A549 (cell line): ENCODE measurements around the gene RTEL1. TPM values are rescaled to one million over a fixed set of nuclear protein-coding genes. Genes with fewer than 3 reads are reported as not detected.

Experiments
- ATAC-seq, 2 experiments: fragments of 200-7000 bp in 1 of 2; fragments of >200 bp in 1 of 2; cut with Nextera tagmentation in 1 of 2; cut with Tn5 transposase in 1 of 2; 3 replicates each; pipeline versions ENCODE4 v1.8.0 to v1.9.1; 2018 to 2020; ENCODE audit warnings: mild to moderate bottlenecking in 1 of 2, moderate library complexity in 1 of 2
- CTCF ChIA-PET: fragments of 300-600 bp; sonication (Branson Sonifier 250); formaldehyde crosslinking; extraction: SDS; loops from one replicate; lab custom pipeline; 2021; ENCODE audit warnings: antibody characterized with exemption, inconsistent platforms; lab: Yijun Ruan, JAX
- POLR2A ChIA-PET: fragments of 350-600 bp; formaldehyde crosslinking; extraction: SDS; loops from one replicate; lab custom pipeline; 2021; ENCODE audit warnings: antibody characterized with exemption, inconsistent platforms; lab: Yijun Ruan, JAX
- DNase-seq, 2 experiments: peaks; one replicate each; pipeline versions ENCODE4 v3.0.0 to v3.0.0-alpha.2; 2011 to 2016; ENCODE audit warnings: low read depth in 1 of 2, low spot score in 1 of 2
- FAIRE-seq: peaks from 2 replicates; lab custom pipeline; 2011; peaks lifted over from hg19 to GRCh38; lab: Jason Lieb, UNC
- H3K27ac ChIP-seq, 2 experiments: fragments of >200 bp; sonication (Bioruptor Twin); formaldehyde crosslinking; 3 replicates each; pipeline ENCODE4 v1.5.1; 2016 to 2017
- H3K4me1 ChIP-seq: fragments of >200 bp; sonication (Bioruptor Twin); formaldehyde crosslinking; 3 replicates; pipeline ENCODE4 v1.6.1; 2016
- H3K4me2 ChIP-seq: fragments of >200 bp; sonication (Bioruptor Twin); formaldehyde crosslinking; 3 replicates; pipeline ENCODE4 v1.6.1; 2016
- H3K4me3 ChIP-seq: fragments of >200 bp; sonication (Bioruptor Twin); formaldehyde crosslinking; 3 replicates; pipeline ENCODE4 v1.5.1; 2016
- H3K9me3 ChIP-seq: fragments of >200 bp; sonication (Bioruptor Twin); formaldehyde crosslinking; 3 replicates; pipeline ENCODE4 v1.6.1; 2016
- CBX8 ChIP-seq: fragments of 200-600 bp; sonication (generic); IDR thresholded peaks from 2 replicates; pipeline ENCODE4 v1.6.1; 2016
- CHD4 ChIP-seq: fragments of 200-600 bp; sonication (generic); IDR thresholded peaks from 2 replicates; pipeline ENCODE4 v1.6.1; 2016; ENCODE audit warnings: antibody characterized with exemption, mild to moderate bottlenecking, borderline replicate concordance
- CTCF ChIP-seq: fragments of >200 bp; sonication (Bioruptor Twin); formaldehyde crosslinking; IDR thresholded peaks from 3 replicates; pipeline ENCODE4 v1.5.1; 2016
- EHMT2 ChIP-seq: fragments of 200-600 bp; sonication (generic); IDR thresholded peaks from 2 replicates; pipeline ENCODE4 v1.6.1; 2016; ENCODE audit warnings: antibody characterized with exemption, low read depth, mild to moderate bottlenecking, moderate library complexity
- GATA3 ChIP-seq: IDR thresholded peaks from 2 replicates; pipeline ENCODE4 v1.6.1; 2012; ENCODE audit warnings: borderline replicate concordance
- HEYL ChIP-seq: fragments of 250-450 bp; sonication (Bioruptor Pico); IDR thresholded peaks from 2 replicates; pipeline ENCODE4 v1.8.0; 2021; ENCODE audit warnings: mild to moderate bottlenecking, moderate library complexity
- HMGXB4 ChIP-seq: fragments of 250-450 bp; sonication (Bioruptor Pico); IDR thresholded peaks from 2 replicates; pipeline ENCODE4 v1.5.0; 2021; ENCODE audit warnings: mild to moderate bottlenecking, moderate library complexity, borderline replicate concordance
- HOXB13 ChIP-seq: fragments of 250-450 bp; sonication (Bioruptor Pico); IDR thresholded peaks from 2 replicates; pipeline ENCODE4 v1.5.0; 2020; ENCODE audit warnings: low read depth, mild to moderate bottlenecking, moderate library complexity
- JUN ChIP-seq, 2 experiments: fragments of >200 bp; sonication (Bioruptor Twin); formaldehyde crosslinking; IDR thresholded peaks; 2 replicates in 1 of 2; 3 replicates in 1 of 2; pipeline ENCODE4 v1.6.1; 2016 to 2017
- KDM1A ChIP-seq: fragments of 200-600 bp; sonication (generic); IDR thresholded peaks from 2 replicates; pipeline ENCODE4 v1.6.1; 2016; ENCODE audit warnings: low read depth, mild to moderate bottlenecking
- MAFK ChIP-seq: fragments of 450-650 bp; IDR thresholded peaks from 2 replicates; pipeline ENCODE4 v1.6.1; 2014; ENCODE audit not compliant: partially characterized antibody
- PBX3 ChIP-seq: IDR thresholded peaks from 2 replicates; pipeline ENCODE4 v1.6.1; 2012
- RFX5 ChIP-seq: fragments of 450-650 bp; IDR thresholded peaks from 2 replicates; pipeline ENCODE4 v1.7.1; 2014; ENCODE audit warnings: antibody characterized with exemption, mild to moderate bottlenecking, moderate library complexity
- RNF2 ChIP-seq: fragments of 200-600 bp; sonication (generic); IDR thresholded peaks from 2 replicates; pipeline ENCODE4 v1.6.1; 2016; ENCODE audit warnings: low read depth, mild to moderate bottlenecking, antibody characterized with exemption, moderate library complexity, borderline replicate concordance
- SREBF2 ChIP-seq: fragments of 450-650 bp; IDR thresholded peaks from 2 replicates; pipeline ENCODE4 v1.6.1; 2014; ENCODE audit warnings: mild to moderate bottlenecking, moderate library complexity
- USF2 ChIP-seq: fragments of 450-650 bp; IDR thresholded peaks from 2 replicates; pipeline ENCODE4 v1.6.1; 2014; ENCODE audit warnings: antibody characterized with exemption
- ZNF302 ChIP-seq: fragments of 250-450 bp; sonication (Bioruptor Pico); IDR thresholded peaks from 2 replicates; pipeline ENCODE4 v1.9.0; 2021; ENCODE audit warnings: inconsistent platforms, mild to moderate bottlenecking, moderate library complexity
- ZSCAN20 ChIP-seq: fragments of 250-450 bp; sonication (Bioruptor Pico); IDR thresholded peaks from 2 replicates; pipeline ENCODE4 v1.8.0; 2022; ENCODE audit warnings: mild to moderate bottlenecking, moderate library complexity
- WGBS: methylation state at CpG from one replicate; pipeline ENCODE4 v1.1.6; 2017; ENCODE audit errors: missing lambda C conversion rate; 5-methylcytosine and 5-hydroxymethylcytosine counted together
- polyA plus RNA-seq, 4 experiments: library from polyadenylated mRNA; depleted of rRNA in 3 of 4; stranded (reverse); fragments of >200 nt; fragmentation: RNase III in 1 of 4; extraction: RNeasy Plus Mini Kit Qiagen cat#74134 plus additional on column Dnase treatment in 1 of 4; gene quantifications; 2 replicates in 3 of 4; 3 replicates in 1 of 4; pipeline ENCODE4 v1.2.3, GENCODE V29; 2011 to 2017
- TF ChIP-seq, protein P1 (sequence below): fragments of >200 bp; sonication (Bioruptor Twin); formaldehyde crosslinking; IDR thresholded peaks from 2 replicates; pipeline ENCODE4 v1.6.1; 2016

Gene RTEL1
- polyA plus RNA-seq, 2 of the 4 experiments (the other 2 are of a cell fraction) = 11.3 to 12.6 TPM

DNA sequence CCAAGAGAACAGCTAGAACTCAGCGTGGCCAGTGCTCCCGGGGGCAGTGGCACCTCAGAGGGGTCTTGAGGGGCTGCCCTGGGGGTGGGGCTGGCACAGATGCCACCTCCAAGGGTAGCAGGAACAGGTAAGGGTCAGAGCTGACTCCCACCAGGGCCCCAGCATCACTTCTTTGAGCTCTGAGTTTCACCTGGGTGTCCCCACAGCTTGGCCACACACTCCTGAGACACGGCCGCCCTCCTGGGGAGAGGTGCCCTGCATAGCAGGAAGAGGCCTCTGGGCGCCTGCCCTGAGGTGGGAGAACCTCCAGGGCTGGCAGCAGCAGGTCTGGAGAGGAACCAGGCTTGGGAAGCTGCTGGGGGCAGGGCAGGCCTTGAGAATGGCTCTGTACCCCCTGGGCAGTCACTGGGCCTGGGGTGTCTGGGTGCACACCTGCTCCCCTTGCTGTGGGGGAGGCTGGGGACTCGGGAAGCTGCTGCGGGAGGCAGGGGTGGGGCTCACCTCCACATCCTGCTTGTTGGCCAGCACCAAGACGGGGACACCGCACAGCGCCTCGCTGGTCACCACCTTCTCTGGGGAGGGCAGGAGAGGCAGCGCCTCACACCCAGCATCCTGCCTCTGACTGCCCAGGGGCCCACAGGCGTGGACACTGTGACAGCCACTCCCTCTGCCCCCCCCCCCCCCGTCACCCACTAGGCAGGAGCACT is 43.4 kb downstream of the RTEL1 start:
- WGBS = 73% methylated on average over 3 of the region's 14 CpGs
- ATAC-seq (0 out of 6 replicates have a peak, but pooled peaks of 1 of the 2 experiments have one; percentile 0), DNase-seq (no peak), FAIRE-seq (no peak)
- no peak overlapping the region for H3K4me2 ChIP-seq
- H3K9me3 ChIP-seq = no peaks in the 10 kb centered on the region
- TF ChIP-seq ZNF302 (CRISPR knock-in tag) = no peak
- no peak for TF ChIP-seq USF2
- TF ChIP-seq CHD4 = no peak
- no peak for TF ChIP-seq KDM1A
- no peak for TF ChIP-seq MAFK
- no peak for TF ChIP-seq SREBF2
- no peak for TF ChIP-seq CTCF
- TF ChIP-seq EHMT2 = no peak
- no peak for TF ChIP-seq HEYL (CRISPR knock-in tag)
- ChIA-PET CTCF (interaction anchor here (0.7 to 2.1 kb wide), 2 partner anchors 81 to 164 kb away, joined by 3 to 7 read pairs; partner anchors contain the start of gene PTK6), POLR2A (no interaction called here)
- peaks cover 40% of the 10 kb centered on the region for H3K4me1 ChIP-seq
- peak overlapping the region in 1 of 2 experiments; percentile 94; a peak in 3 of 6 replicates for H3K27ac ChIP-seq
- H3K4me3 ChIP-seq = no peak overlapping the region

GRCh38 chr20:63702036-63702665 is 44.0 kb downstream of the RTEL1 start:
- no peak for TF ChIP-seq JUN (IDR thresholded peaks at IDR 0.05)
- no peak for TF ChIP-seq ZSCAN20 (CRISPR knock-in tag)
- TF ChIP-seq, protein P1, sequence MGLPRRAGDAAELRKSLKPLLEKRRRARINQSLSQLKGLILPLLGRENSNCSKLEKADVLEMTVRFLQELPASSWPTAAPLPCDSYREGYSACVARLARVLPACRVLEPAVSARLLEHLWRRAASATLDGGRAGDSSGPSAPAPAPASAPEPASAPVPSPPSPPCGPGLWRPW = no peak
- no peak for TF ChIP-seq HOXB13 (CRISPR knock-in tag)
- TF ChIP-seq RNF2 = no peak
- no peak for TF ChIP-seq HMGXB4 (CRISPR knock-in tag)
- TF ChIP-seq CBX8 = no peak
- TF ChIP-seq GATA3 = no peak
- no peak for TF ChIP-seq RFX5
- TF ChIP-seq PBX3 = no peak
- DNase-seq (no peak), FAIRE-seq (no peak), ATAC-seq (no peak)
- Histone ChIP-seq H3K4me1 (peaks cover 44% of the 10 kb centered on the region), H3K9me3 (no peaks in the 10 kb centered on the region), H3K4me3 (no peak overlapping the region), H3K4me2 (no peak overlapping the region), H3K27ac (peak overlapping the region in 1 of 2 experiments; percentile 94; a peak in 2 of 6 replicates)
- POLR2A ChIA-PET = interaction anchor here (1.2 kb wide), 1 partner anchor 34 kb away, joined by 3 read pairs; the partner anchor contains the start of gene LIME1
- WGBS = 94% methylated on average over 15 of the region's 16 CpGs
- CTCF ChIA-PET = interaction anchor here (0.7 to 2.1 kb wide), 4 partner anchors 80 to 272 kb away, joined by 3 to 7 read pairs (median 4); partner anchors contain the start of gene PTK6
